HG02678 (cell line): ENCODE results near the gene TMEFF2.
"Not testable (repeated sequence)": the region's sequence is repeated elsewhere in the genome, so short reads cannot be mapped to it uniquely, and the experiment has no call there.

Source experiments
- ATAC-seq: cut with Tn5 transposase; IDR thresholded peaks from one replicate; pipeline ENCODE4 v1.9.1; 2021; ENCODE audit warnings: mild to moderate bottlenecking, moderate library complexity; ENCODE audit not compliant: unreplicated experiment

The TMEFF2 gene

DNA sequence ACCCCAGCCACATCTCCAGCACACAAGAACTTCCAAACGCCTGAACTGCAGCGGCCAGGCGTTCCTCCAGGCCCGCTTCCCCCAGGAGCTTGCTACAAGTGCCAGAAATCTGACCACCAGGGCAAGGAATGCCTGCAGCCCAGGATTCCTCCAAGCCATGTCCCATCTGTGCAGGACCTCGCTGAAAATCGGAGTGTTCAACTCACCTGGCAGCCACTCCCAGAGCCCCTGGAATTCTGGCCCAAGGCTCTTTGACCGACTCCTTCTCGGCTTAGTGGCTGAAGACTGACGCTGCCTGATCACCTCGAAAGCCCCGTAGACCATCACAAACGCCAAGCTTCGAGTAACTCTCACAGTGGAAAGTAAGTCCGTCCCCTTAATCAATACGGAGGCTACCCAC lies 62.1 kb downstream of the TMEFF2 start:
- not testable (repeated sequence) for ATAC-seq

- ATAC-seq, result not testable (repeated sequence)
Measured at GRCh38 chr2:192130312-192130711, 64.4 kb downstream of the TMEFF2 start.

GRCh38 chr2:192128655-192129054 lies 66.1 kb downstream of the TMEFF2 start:
- no peak for ATAC-seq

DNA sequence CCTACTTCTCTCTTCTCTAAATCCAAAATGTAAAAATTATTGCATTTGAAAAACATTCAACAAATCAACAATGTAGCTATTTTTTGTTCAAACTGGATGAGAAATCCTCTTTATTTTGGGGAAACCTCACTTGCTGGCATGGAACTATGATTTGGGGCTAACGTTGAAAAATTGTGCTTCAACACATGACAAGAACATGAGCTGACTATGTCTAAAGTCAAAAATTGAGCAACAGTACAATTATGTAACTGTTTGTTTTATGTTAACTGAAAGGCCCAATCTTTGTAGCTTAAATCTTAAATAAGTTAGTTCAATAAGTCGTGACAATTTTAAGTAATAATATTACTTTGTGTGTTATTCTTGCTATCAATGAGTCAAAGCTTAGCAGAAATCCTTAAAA lies 67.3 kb downstream of the TMEFF2 start:
- no peak for ATAC-seq

DNA sequence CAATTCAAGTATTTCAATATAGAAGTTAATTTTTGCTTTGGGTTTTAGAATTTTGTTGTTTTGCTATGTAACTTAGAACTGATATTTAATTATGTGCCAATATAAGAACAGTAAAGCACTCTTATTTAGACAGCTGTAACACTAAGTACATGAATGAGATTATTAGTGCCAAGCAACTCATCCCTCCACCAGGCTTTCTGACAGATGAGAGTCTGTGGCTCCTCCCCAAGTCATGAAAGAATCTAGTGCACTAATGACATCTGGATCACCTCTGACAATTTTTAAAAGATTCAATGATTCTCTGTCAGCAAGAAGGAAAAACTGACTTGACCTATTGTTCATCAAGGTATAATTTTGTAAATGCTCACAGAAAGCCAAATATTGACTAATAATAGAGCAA lies 67.8 kb downstream of the TMEFF2 start:
- no peak for ATAC-seq

DNA sequence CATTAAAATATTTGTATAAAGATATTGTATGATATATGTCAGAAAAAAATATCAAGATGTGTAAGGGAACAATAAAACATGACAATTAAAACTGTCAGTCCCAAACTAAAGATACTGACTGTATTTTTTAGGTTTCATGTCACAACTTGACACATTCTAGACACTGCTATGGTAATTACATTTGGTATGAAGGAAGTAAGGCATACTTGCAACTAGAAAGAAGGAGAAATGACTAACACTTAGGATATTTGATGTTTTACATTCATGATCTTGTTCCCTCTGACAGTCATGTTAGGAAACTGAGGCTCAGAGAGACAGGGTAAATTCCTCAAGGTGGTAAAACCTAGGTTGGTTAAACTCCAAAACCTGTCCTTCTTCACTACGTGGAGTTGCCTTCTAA lies 68.3 kb downstream of the TMEFF2 start:
- no peak for ATAC-seq

GRCh38 chr2:192124571-192124970 lies 70.2 kb downstream of the TMEFF2 start:
- ATAC-seq, result no peak

- ATAC-seq, result no peak
Measured at GRCh38 chr2:192123847-192124246, 70.9 kb downstream of the TMEFF2 start.

- no peak for ATAC-seq
Measured at GRCh38 chr2:192122946-192123345, 71.8 kb downstream of the TMEFF2 start.

DNA sequence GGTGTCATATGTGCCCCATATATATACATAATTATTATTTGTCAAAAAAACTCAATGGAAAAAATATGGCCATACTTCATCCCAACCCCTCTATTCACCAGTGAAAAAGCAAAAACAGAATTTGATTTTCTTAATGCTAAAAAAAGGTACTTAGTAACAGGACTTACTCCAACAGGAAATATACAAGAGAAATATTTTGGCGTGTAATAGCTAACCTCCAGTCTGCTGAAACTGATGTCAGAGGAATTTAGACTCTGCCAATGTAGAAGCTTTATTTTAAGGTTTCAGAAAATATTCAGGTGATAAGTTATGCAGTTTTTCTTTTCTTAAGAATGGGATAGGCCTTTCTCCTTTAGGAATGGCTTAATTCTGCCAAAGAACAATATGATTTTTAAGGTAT lies 72.6 kb downstream of the TMEFF2 start:
- no peak for ATAC-seq

DNA sequence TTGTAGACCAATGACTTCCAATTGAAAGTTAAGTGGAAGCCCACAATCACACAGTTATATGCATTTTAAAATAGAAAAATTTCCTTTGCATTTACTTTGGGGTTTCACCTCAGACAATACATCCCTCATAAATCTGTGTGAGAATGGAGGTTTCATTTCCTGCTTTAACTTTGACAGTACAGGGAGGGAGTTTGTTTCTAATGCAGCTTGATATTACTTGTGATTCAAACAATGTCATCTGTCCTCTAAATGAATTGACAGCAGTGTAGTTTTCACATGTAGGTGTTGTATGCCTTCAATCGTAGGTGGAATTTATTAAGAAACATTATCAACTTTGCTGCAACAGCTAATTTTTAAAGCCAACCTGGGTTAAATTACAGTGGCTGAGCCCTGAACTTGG lies 75.2 kb downstream of the TMEFF2 start:
- ATAC-seq, result no peak

- no peak for ATAC-seq
Measured at GRCh38 chr2:192117705-192118104, 77.0 kb downstream of the TMEFF2 start.

DNA sequence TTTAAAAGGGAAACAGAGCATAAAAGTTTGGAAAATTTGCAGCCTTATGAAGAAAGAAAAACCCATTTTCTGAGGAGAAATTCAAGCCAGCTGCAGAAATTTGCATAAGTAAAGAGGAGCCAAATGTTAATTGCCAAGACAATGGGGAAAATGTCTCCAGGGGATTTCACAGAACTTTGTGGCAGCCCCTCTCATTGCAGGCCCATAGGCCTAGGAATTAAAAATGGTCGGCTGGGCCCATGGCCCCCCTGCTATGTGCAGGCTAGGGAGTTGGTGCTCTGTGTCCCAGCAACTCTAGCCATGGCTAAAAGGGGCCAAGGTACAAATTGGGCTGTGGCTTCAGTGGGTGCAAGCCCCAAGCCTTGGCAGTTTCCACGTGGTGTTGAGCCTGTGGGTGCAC lies 83.2 kb downstream of the TMEFF2 start:
- ATAC-seq, result not testable (repeated sequence)

DNA sequence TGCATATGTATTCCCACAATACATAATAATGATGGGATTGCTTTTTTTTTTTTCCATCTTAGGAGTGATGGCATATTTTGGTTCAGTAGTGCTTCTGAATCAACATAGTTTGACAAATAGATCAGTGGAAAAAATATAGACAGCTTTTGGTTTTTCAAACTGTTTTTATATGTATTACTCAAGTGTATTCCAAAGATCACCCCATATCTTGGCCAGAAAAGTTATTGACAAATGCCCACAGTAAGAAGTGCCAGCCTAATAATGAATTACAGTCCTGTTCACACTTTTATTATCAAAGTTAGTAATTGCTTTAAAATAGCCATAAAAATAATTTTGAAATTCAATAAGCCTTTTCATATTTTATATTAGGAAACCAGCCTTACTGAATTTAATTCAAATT lies 95.0 kb downstream of the TMEFF2 start:
- no peak for ATAC-seq

DNA sequence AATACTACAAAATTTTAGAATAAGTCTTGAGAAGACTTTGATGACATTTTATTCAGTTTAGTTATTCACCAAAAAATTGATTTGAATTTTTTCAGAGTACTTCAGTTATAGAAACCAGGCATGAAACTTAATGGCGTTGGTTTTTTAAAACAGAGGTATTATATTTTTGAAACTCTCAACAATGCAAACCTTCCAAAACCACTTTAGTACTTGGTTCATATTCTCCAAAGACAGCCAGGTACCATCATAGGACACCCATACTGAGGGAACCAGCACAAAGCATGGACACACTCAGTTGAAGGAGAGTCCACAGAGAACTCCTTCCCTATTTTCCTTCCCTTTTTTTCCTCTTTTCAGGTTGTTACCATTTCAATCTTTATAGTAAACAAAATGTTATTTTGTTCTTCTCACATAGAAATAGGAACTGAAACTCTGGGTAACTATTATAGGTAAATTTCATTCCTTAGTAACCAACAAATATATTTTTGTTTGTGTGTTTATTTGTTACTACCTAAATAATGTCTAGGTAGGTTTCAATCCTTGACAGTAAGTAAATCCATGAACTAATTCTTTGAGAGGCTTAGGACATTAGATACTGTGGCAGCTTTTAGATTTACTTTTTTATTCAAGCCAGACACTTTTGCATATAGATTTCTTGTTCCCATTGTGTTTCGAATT lies 95.8 kb downstream of the TMEFF2 start:
- no peak for ATAC-seq

DNA sequence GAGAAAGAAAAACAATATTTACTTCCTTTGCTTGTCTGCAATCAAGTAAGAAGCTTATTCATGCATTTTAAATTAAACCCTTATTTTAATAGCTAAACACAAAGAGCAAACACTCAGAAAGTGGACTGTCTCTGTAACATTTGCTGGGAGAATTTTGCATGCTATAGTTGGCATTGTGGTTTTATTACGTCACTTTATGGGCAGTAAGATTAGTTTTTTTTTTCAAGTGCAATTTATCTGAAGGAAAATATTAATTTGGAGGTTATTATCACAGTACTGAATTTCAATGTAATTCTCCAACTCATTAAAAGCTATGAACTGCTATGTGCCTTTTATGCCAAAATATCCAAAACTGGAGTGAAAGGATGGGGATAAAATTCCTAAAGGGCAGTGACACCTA lies 103.3 kb downstream of the TMEFF2 start:
- ATAC-seq, result no peak

DNA sequence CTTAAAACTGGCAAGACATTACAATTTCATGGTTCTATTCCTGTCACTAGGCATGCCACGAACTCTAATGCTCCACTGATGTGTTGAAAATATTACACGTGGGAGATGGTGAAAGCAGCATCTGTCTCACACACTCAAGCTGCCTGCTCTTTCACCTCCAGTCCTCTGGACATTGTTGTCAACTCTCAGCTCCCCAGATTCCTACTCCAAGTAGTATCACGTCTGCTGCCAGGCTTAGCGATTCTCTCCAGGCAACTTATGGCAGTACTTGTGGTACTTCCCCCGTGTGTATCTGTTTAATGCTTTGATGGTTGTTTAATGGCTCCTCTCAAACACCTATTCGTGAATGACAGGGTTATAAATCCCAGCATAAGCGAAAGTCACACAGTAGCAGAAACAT lies 103.8 kb downstream of the TMEFF2 start:
- no peak for ATAC-seq

DNA sequence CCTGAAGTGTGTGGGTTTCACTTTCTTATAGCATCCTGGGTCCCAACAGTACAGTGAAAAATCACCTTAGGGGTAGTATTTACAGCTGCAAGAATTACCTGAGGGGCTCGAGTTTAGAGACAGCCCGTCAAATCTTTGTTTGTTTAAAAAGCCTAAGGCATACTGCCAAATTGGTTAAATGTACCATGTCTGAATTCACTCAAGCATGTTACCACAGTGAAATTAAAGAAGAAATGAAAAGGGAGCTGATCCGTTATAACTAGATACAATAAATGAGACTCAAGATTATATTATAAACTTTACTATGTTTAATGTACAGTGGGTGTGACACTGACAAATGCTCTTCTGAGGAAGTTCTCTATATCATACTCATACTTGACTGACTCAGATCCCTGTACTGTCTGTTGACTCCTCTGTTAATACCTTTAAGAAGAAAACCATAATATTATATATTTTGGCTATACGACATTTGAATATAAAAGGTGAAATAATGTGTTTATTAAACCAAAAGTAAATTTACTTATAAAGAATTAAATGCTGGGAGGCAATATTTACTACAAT lies 107.3 kb downstream of the TMEFF2 start:
- ATAC-seq, result no peak

DNA sequence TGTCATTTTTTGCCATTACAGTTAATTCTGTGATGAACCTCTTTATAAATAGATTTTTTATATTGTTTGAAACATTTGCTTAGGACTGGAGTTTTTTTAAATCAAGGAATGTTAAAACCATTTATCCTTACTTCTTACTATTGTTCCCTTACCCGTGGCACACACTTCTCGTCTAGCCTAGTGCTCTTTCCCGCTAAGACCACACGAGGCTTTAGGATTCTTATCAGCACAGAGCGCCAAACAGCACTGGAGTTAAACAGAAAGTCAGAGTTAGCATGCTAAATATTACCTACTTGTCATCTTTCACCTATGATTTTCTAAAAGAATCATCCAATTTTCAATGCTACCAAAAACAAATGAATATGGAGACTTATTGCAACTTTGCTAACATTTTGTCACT lies 112.6 kb downstream of the TMEFF2 start:
- no peak for ATAC-seq

DNA sequence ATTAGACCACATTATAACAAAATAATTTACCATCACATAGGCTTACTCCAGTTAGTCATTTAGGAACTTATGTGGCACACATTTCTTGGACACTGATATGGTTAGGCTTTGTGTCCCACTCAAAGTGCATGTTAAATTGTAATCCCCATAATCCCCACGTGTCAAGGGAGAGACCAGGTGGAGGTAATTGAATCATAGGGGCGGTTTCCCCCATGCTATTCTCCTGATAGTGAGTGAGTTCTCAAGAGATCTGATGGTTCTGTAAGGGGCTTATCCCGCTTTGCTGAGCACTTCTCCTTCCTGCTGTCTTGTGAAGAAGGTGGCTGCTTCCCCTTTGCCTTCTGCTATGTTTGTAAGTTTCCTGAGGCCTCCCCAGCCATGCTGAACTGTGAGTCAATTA lies 114.6 kb downstream of the TMEFF2 start:
- not testable (repeated sequence) for ATAC-seq

DNA sequence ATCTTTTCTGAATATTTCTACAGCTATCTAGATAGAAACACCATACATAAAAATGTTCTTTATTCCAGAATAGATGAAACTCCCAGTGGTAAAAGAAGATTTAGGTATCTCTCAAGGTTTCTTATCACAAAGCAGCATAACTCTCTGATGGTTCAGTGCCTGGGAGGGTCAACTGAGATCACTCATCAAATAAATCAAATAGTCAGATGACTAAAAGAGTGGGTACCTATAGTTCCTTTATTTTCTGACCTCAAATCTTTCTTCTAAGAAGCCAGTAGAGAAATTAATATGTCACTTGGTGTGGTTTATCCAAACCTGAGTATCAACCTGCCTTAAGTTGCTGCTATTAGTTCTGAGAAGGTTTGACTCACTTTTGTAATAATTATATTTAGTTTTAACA lies 120.9 kb downstream of the TMEFF2 start:
- no peak for ATAC-seq

DNA sequence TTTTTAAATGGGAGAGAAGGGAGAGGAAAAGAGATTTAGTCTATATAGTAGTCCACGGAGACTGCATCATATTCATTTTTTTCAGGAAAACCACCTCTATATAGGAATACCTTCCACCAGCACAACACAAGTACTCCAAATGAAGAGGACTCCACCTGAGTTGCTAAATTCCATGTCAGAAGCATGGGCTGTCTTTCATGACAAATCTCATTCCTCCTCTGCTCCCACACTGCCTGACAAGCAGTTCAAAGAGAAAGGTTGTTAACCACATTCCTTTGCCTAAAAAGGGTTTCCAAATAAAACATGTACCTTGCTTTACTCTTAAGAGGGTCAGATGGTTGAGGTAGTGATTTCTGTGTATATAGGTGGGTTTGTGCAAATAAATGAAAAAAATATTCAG lies 122.0 kb downstream of the TMEFF2 start:
- ATAC-seq, result no peak

- ATAC-seq, result no peak
Measured at GRCh38 chr2:192072261-192072660, 122.5 kb downstream of the TMEFF2 start.
